K562 (cell line): ENCODE results near the gene LIMK1. TPM values are rescaled to one million over a fixed set of nuclear protein-coding genes. Genes with fewer than 3 reads are reported as not detected.

Experiments used
- BCOR ChIP-seq: fragments of 450-650 bp; IDR thresholded peaks from 2 replicates; pipeline ENCODE4 v1.6.1; 2016
- CEBPG ChIP-seq, 3 experiments: fragments of 200-800 bp in 1 of 3; sonication (Bioruptor generic) in 1 of 3; sonication (generic) in 1 of 3; formaldehyde crosslinking in 1 of 3; IDR thresholded peaks in 2 of 3; conservative IDR thresholded peaks in 1 of 3; 2 replicates each; pipeline versions ENCODE4 v1.6.1 to v1.8.0; 2016 to 2022; ENCODE audit warnings: missing compliant biosample characterization in 2 of 3, missing genetic modification characterization in 2 of 3, mild to moderate bottlenecking in 1 of 3, missing genetic modification reagents in 1 of 3
- EHMT2 ChIP-seq: fragments of 450-650 bp; IDR thresholded peaks from 2 replicates; pipeline ENCODE4 v1.6.1; 2018; ENCODE audit warnings: antibody characterized with exemption
- HMG20B ChIP-seq: fragments of 250-450 bp; sonication (Bioruptor Pico); IDR thresholded peaks from 2 replicates; pipeline ENCODE4 v1.5.0; 2021; ENCODE audit warnings: mild to moderate bottlenecking
- JUNB ChIP-seq: fragments of 450-650 bp; formaldehyde crosslinking; conservative IDR thresholded peaks from 2 replicates; pipeline ENCODE4 v1.4.0; 2020; ENCODE audit warnings: mild to moderate bottlenecking
- KHSRP ChIP-seq: fragments of 450-650 bp; IDR thresholded peaks from 2 replicates; pipeline ENCODE4 v1.6.1; 2017
- L3MBTL2 ChIP-seq: fragments of 450-650 bp; IDR thresholded peaks from 2 replicates; pipeline ENCODE4 v1.6.1; 2016; ENCODE audit warnings: mild to moderate bottlenecking, moderate library complexity
- MAFG ChIP-seq: fragments of 450-650 bp; conservative IDR thresholded peaks from 2 replicates; pipeline ENCODE4 v1.6.1; 2016; ENCODE audit warnings: missing genetic modification characterization, missing compliant biosample characterization
- MED1 ChIP-seq: sonication (generic); formaldehyde crosslinking; IDR thresholded peaks from 2 replicates; pipeline ENCODE4 v1.8.1; 2023; ENCODE audit warnings: missing genetic modification reagents, borderline replicate concordance
- MLX ChIP-seq, 2 experiments: fragments of 450-650 bp in 1 of 2; sonication (generic) in 1 of 2; formaldehyde crosslinking; conservative IDR thresholded peaks; 2 replicates each; pipeline versions ENCODE4 v1.4.0 to v1.8.1; 2020 to 2022; ENCODE audit warnings: mild to moderate bottlenecking in 1 of 2, missing genetic modification reagents in 1 of 2
- PHF21A ChIP-seq: fragments of 450-650 bp; IDR thresholded peaks from 2 replicates; pipeline ENCODE4 v1.6.1; 2017; ENCODE audit warnings: low read depth, borderline replicate concordance
- SAP30 ChIP-seq: fragments of 200-600 bp; sonication (generic); IDR thresholded peaks from 2 replicates; pipeline ENCODE4 v1.6.1; 2012; ENCODE audit warnings: borderline replicate concordance, low read depth, mild to moderate bottlenecking, moderate library complexity, low read length, control low read depth, inconsistent platforms; ENCODE audit not compliant: insufficient read depth, poor library complexity, severe bottlenecking
- SMARCA5 ChIP-seq: fragments of 450-650 bp; IDR thresholded peaks from 2 replicates; pipeline ENCODE4 v1.6.1; 2016
- TCF15 ChIP-seq: fragments of 250-450 bp; sonication (Bioruptor Pico); IDR thresholded peaks from 2 replicates; pipeline ENCODE4 v1.8.0; 2022; ENCODE audit warnings: moderate library complexity, mild to moderate bottlenecking, inconsistent platforms
- ZBTB26 ChIP-seq: fragments of 450-650 bp; formaldehyde crosslinking; IDR thresholded peaks from 2 replicates; pipeline ENCODE4 v1.4.0; 2022; ENCODE audit warnings: missing genetic modification characterization
- ZFP36 ChIP-seq: fragments of 150-350 bp; IDR thresholded peaks from 2 replicates; pipeline ENCODE4 v1.6.1; 2018; ENCODE audit warnings: low read length, low read depth; ENCODE audit not compliant: partially characterized antibody
- ZNF24 ChIP-seq: fragments of 450-650 bp; IDR thresholded peaks from 2 replicates; pipeline ENCODE4 v1.6.1; 2016
- ZNF407 ChIP-seq: fragments of 450-650 bp; IDR thresholded peaks from 2 replicates; pipeline ENCODE4 v1.6.1; 2016; ENCODE audit warnings: low read depth
- ZNF644 ChIP-seq: fragments of 200-800 bp; sonication (Bioruptor generic); IDR thresholded peaks from 2 replicates; pipeline ENCODE4 v1.6.1; 2016; ENCODE audit warnings: low read depth, missing genetic modification characterization, missing compliant biosample characterization
- polyA plus RNA-seq, 8 experiments: library from polyadenylated mRNA; depleted of rRNA in 4 of 8; stranded (reverse) in 5 of 8; unstranded in 3 of 8; fragments of >200 nt; fragmentation: Nextera tagmentation in 2 of 8; fragmentation: Illumina TruSeq in 1 of 8; extraction: Ambion mirVana in 2 of 8; extraction: Trizol in 1 of 8; gene quantifications; 2 replicates each; pipeline versions ENCODE4 v1.2.1 to v1.2.3, GENCODE V29; 2011 to 2014; ENCODE audit warnings: inconsistent platforms in 1 of 8, missing spikeins in 1 of 8
- total RNA-seq, 7 experiments: library from RNA; depleted of rRNA in 6 of 7; stranded (reverse); fragments of >200 nt in 6 of 7; fragmentation: Illumina TruSeq in 2 of 7; extraction: Trizol in 2 of 7; gene quantifications; 2 replicates each; pipeline versions ENCODE4 v1.2.1 to v1.2.3, GENCODE V29; 2011 to 2021; ENCODE audit warnings: low replicate concordance in 1 of 7

LIMK1 gene
- total and polyA plus RNA-seq, 9 of the 15 experiments (the other 6 are each of a cell fraction or from before 2014, with no cell fraction given), result 0.14 to 30.0 (median 15.9) TPM

DNA sequence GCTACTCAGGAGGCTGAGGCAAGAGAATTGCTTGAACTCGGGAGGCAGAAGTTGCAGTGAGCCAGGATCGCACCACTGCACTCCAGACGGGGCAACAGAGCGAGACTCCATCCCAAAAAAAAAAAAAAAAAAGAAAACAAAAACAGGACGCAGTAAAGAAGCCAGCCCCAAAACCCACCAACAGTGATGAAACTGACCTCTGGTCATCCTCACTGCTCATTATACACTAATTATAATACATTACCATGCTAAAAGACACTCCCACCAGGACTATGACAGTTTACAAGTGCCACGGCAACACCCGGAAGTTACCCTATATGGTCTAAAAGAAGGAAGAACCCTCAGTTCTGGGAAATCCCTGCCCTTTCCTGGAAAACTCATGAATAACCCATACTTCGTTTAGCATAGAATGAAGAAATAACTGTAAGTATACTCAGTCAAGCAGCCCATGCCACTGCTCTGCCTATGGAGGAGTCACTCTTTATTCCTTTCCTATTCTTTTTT lies 50.6 kb downstream of the LIMK1 start (continued):
- TF ChIP-seq ZNF24 (no peak), MAFG (no peak), EHMT2 (no peak), SAP30 (no peak), PHF21A (no peak), ZNF644 (tag) (no peak), ZFP36 (peak; percentile 62), L3MBTL2 (no peak), TCF15 (no peak), KHSRP (no peak), MLX (CRISPR knock-in tag; conservative IDR thresholded peaks at IDR 0.05) (no peak), ZBTB26 (no peak), CEBPG (CRISPR knock-in tag; IDR thresholded peaks at IDR 0.05) (peak; percentile 32; the same call in 1 of the 2 replicates), CEBPG (tag; conservative IDR thresholded peaks at IDR 0.05 in 1 of 2, IDR thresholded peaks at IDR 0.05 in 1 of 2) (peak in 1 of 2 experiments; percentile 39; a peak in 1 of 4 replicates), SMARCA5 (peak; percentile 78; the same call in 1 of the 2 replicates), BCOR (peak; percentile 95; the same call in 1 of the 2 replicates), HMG20B (CRISPR knock-in tag) (no peak), MED1 (CRISPR knock-in tag) (no peak), ZNF407 (no peak), JUNB (CRISPR knock-in tag) (no peak)
